NCI-H1694 (cell line): Measurements from ENCODE around the gene CD22.

Experiments
- DNase-seq: peaks from one replicate; lab custom pipeline; 2025; lab: John Stamatoyannopoulos, UW

Gene CD22

DNA sequence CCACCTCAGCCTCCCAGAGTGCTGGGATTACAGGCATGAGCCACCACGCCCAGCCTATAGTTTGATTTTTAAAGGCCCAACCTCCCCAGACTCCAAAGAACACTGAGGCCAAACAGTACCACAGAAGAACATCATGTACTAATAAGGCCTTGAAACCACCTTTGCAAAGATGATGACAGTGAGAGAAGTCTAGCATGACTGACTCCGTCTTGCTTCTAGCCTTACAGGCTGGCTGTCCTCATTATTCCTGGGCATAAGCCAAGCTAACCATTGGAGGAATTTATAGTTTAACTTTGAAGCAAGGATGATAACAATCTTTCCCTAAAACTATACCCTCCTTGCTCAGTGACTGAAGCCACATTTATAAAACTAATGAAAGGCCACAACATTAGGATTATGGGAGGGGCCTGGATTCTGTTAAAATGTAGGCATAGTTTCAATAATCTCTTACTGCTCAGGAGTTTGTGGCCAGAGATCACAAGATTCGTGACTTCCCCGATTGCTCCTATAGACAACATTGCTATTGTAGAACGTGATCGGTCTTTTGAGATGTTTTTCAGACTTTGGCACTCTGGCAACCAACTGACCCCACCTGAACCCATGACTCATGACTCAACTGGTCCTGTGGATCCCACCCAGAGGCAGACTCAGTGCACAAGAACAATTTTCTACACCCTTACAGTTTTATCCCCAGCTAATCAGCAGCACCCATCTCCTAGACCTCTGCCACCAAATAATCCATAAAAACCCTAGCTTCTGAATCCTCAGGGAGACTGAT, 59.5 kb downstream of the CD22 start:
- no peak for DNase-seq

GRCh38 chr19:35389192-35389861, 60.3 kb downstream of the CD22 start:
- no peak for DNase-seq

- DNase-seq = no peak
Observed at GRCh38 chr19:35392742-35393715, 64.0 kb downstream of the CD22 start.

DNA sequence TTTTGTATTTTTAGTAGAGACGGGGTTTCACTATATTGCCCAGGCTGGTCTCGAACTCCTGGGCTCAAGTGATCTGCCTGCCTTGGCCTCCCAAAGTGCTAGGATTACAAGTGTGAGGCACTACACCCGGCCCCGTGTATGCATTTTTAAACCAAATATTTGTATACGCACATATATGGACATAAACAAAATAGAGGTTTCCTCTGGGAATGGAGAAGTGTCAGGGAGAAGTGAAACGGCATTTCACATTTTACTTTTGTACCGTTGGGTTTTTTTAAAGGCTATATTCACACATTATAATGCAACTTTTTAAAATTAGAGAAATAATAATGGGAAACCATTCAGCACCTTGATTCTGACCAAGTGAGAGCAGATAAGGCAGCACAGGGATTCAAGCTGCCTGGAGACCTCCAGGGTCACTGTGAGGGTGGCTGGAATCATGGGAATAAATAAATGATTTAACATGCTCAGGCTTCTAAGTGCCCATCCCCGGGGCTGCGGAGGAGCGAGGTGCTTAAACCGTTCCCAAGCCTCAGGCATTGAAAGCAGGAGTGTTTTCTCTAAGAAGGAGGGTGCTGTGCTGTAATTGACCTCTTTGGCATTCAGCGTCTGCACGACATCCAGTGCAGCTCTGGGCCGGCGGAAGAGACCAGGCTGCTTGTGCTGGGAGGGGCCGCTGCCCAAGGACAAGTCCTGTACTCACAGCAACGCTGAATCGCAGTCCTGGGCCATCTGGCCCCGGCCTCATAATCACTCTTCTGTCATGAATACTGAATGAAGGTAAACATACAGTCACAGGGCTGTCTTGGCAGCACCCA, 66.6 kb downstream of the CD22 start:
- peak; percentile 58 for DNase-seq

DNA sequence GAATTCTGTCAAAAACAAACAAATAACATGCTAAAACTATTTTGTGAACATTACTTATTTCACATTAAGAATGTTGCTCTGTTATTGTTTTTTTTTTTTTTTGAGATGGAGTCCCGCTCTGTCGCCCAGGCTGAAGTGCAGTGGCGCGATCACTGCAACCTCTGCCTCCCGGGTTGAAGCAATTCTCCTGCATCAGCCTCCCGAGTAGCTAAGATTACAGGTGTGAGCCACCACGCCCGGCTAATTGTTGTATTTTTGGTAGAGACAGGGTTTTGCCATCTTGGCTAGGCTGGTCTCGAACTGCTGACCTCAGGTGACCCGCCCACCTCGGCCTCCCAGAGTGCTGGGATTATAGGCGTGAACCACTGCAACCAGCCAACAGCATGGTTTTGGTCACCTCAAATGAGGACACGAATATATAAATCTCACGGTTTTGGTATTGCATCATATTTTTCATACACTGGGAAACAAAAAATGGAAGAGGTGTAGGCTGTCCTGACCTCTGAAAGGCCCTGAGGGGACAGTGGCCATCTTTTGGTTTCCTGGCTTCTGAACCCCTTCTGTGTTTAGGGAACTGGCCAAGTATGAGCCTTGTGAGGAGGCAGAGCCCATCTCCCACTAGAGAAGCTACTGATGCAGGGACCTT, 67.4 kb downstream of the CD22 start:
- DNase-seq = no peak
